ENCODE data around the gene TEKT1.
"Not testable (repeated sequence)": the region's sequence is repeated elsewhere in the genome, so short reads cannot be mapped to it uniquely, and the experiment has no call there.

TEKT1 gene

DNA sequence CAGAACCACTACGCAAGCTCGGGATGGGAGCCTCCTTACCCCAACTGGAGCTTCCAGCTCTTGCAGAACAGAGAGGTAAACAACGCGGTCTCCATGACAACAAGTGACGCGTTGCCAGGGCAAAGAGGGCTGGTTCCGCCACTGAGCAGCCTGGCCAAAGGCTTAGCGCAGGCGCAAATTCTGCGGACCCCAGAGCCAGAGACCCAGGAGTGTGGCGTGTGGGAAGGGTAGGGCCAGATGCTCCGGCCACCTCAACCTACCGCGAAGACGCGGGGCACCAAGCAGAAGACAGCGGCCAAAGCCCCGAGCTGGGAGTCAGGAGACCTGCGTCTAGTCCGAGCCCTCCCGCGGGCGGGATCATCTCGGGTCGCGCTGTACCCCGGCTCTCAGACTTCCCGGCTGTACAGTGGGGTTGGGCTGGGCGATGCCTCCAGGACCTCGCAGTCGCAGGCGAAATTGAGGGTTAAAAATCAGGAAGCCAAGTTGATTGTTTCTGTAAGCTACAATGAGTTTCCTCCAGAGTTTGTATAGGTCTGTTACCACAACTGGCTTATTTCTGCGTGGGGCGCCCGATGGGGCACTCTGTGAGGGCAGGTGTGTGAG lies at the start of gene TEKT1:
TSS of gene TEKT1 (minus strand) at position 69 of the 603 bp plus-strand sequence. CDS start 1,353 bp downstream, outside the sequence.
- DNase-seq (ENCODE audit: low spot score), result peak; percentile 54

GRCh38 chr17:6879221-6879975 lies 47.9 kb upstream of the TEKT1 start:
- not testable (repeated sequence) for DNase-seq (ENCODE audit: low spot score)

GRCh38 chr17:6875276-6875675 lies 43.7 kb upstream of the TEKT1 start:
- DNase-seq (ENCODE audit: low spot score), result not testable (repeated sequence)

- no peak for DNase-seq (ENCODE audit: low spot score)
Measured at GRCh38 chr17:6872936-6873335, 41.4 kb upstream of the TEKT1 start.

DNA sequence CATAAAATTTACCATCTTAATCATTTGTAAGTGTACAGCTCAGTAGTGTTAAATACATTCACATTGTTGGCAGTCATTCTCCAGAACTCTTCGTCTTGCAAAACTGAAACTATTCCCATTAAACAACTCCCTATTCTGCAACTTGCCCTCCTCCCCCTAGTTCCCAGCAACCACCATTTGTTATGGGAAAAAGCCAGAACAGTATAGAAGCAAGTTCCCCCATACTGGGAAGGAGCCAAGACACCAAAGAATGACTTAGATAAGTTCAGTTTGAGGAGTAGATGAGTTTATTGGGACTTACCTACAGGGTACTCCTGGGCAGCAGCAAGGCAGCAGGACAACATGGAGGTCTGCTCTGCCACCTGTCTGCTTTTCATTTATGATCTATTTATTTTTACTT lies 39.3 kb upstream of the TEKT1 start:
- no peak for DNase-seq (ENCODE audit: low spot score)

DNA sequence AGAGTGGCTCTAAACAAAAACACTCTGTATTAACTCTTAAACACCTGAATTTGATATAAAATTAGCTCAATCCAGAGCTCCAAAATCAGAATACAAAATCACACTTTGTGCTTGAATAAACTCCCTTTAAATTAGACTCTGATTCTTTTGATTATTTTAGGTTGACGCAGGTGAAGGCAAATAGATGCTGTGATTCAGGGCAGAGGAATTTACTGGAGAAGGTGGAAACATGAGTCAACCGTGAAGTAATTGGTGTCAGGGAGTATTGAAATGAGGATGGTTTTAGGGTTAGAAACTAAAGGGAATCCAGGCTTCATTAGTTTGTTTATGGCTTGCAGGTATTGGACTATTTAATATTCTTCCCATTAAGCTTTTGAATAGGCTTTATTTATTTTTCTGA lies 37.1 kb upstream of the TEKT1 start:
- DNase-seq (ENCODE audit: low spot score), result no peak

DNA sequence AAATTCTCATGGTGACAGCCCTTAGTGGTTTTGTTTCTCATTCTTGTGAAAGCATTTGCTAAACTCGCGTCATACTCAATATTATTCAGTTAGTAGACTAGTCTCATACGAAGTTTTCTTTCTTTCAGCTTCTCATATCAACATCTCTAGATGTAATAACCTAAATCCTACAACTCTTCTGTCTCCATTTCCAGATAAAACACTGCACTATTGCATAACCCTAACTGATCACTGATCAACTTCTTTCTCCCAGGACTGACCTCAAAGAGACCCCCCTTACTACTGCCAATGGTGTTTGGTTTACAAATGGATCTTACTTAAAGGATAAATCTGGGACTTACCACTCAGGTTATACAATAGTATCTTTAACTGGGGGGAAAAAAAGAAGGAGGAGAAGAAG lies 36.3 kb upstream of the TEKT1 start:
- DNase-seq (ENCODE audit: low spot score), result no peak

GRCh38 chr17:6862825-6863224 lies 31.3 kb upstream of the TEKT1 start:
- DNase-seq (ENCODE audit: low spot score), result peak; percentile 15

- DNase-seq (ENCODE audit: low spot score), result no peak
Measured at GRCh38 chr17:6862122-6862521, 30.6 kb upstream of the TEKT1 start.

DNA sequence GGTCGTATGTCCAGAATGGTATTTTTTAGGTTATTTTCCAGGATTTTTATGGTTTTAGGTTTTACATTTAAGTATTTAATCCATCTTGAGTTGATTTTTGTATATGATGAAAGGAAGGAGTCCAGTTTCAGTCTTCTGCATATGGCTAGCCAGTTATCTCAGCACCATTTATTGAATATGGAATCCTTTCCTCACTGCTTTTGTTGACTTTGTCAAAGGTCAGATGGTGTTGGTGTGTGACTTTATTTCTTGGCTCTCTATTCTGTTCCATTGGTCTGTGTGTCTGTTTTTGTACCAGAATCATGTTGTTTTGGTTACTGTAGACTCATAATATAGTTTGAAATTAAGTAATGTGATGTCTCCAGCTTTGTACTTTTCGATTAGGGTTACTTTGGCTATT lies 26.4 kb upstream of the TEKT1 start:
- DNase-seq (ENCODE audit: low spot score), result no peak

DNA sequence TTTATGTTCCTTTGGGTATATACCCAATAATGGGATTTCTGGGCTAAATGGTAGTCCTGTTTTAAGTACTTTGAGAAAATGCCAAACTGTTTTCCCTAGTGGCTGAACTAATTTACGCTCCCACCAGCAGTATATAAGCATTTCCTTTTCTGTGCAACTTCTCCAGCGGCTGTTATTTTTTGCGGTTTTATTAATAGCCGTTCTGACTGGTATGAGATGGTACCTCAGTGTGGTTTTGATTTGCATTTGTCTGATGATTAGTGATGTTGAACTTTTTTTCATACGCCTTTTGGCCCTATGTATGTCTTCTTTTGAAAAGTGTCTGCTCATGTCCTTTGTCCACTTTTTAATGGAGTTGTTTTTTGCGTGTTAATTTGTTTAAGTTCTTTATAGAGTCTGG lies 25.8 kb upstream of the TEKT1 start:
- DNase-seq (ENCODE audit: low spot score), result no peak

- no peak for DNase-seq (ENCODE audit: low spot score)
Measured at GRCh38 chr17:6856051-6856450, 24.5 kb upstream of the TEKT1 start.

- peak; percentile 25 for DNase-seq (ENCODE audit: low spot score)
Measured at GRCh38 chr17:6853764-6854442, 22.4 kb upstream of the TEKT1 start.

DNA sequence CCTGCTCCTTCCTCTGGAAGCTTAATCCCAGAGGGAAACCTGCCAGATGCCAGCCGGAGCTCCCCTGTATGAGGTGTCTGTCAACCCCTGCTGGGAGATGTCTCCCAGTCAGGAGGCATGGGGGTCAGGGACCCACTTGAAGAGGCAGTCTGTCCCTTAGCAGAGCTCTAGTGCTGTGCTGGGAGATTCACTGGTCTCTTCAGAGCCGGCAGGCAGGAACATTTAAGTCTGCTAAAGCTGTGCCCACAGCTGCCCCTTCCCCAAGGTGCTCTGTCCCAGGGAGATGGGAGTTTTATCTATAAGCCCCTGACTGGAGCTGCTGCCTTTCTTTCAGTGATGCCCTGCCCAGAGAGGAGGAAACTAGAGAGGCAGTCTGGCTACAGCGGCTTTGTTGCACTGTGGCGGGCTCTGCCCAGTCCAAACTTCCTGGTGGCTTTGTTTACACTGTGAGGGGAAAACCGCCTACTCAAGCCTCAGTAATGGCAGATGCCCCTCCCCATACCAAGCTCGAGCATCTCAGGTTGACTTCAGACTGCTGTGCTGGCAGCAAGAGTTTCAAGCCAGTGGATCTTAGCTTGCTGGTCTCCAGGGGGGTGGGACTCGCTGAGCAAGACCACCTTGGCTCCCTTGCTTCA lies 17.1 kb upstream of the TEKT1 start:
- DNase-seq (ENCODE audit: low spot score), result not testable (repeated sequence)

DNA sequence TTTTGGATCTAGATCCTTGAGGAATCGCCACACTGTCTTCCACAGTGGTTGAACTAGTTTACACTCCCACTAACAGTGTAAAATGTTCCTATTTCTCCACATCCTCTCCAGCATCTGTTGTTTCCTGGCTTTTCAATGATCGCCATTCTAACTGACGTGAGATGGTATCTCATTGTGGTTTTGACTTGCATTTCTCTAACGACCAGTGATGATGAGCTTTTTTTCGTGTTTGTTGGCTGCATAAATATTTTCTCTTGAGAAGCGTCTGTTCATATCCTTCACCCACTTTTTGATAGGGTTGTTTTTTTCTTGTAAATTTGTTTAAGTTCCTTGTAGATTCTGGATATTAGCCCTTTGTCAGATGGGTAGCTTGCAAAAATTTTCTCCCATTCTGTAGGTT lies 14.6 kb upstream of the TEKT1 start:
- not testable (repeated sequence) for DNase-seq (ENCODE audit: low spot score)

GRCh38 chr17:6844406-6844805 lies 12.9 kb upstream of the TEKT1 start:
- DNase-seq (ENCODE audit: low spot score), result not testable (repeated sequence)

GRCh38 chr17:6843241-6843880 lies 11.8 kb upstream of the TEKT1 start:
- peak; percentile 9 for DNase-seq (ENCODE audit: low spot score)

- not testable (repeated sequence) for DNase-seq (ENCODE audit: low spot score)
Measured at GRCh38 chr17:6841769-6842168, 10.2 kb upstream of the TEKT1 start.

DNA sequence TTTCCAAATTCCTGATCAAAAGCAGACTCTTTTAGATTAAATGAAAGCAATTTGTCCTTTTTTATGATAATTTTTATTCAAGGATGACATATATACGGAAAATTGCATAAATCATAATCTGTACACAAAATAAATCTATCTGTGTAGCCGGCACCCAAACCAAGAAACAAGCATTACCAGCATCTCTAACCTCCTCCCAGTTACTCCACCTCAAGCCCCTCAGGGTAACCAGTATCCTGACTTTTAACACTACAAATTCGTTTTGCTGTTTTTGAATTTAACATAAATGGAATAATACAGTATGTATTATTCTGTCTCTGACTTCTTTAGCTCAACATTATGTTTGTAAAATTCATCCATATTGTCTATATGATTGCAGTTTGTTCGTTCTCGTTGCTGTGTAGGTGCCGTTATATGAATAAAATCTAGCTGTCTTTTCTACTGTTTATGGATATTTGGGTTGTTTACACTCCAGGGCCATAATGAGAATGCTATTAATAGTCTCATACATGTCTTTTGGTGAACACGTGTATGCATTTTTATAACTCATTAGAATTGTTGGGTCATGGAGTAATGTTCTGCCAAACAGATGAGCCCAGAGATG lies 1.0 kb downstream of the TEKT1 start:
- no peak for DNase-seq (ENCODE audit: low spot score)

DNA sequence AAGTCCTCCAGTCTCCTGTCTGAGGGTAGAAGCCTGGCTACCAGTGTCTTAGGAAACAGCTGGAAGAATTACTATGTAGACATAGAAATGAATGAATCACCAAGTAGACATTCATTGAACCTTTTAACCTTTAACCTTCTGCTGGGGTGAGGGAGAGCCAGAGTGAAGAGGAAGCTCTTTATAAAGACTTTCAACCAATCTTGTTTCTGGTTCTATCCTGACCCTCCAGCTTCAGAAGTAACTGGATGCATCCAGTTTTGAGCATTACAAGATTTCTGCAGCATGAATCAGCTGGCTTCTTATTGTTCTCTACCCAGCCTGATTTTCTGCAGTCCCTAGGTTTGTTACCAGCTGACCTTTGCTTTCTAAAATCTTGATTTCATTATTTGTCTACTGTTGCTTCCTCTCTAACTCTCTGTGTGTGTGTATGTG lies 8.5 kb downstream of the TEKT1 start:
- DNase-seq (ENCODE audit: low spot score), result no peak

DNA sequence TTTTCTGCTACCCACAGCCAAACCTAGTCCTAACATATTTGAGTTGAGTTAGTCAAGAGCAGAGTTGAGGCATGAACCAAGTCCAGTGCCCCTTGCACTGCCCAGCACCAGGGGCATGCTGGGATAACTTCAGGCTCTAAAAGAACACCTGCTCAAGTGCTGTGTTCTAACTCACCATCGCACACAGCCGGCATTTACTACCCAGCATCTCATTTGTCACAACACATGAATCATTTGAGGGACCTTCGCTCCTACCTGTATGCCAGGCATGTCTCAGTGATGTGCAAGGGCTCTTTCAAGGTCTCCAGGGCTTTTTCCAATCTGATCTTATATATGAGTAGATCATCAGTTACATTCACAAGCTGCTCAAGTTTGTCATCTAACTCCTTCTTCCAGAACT lies 12.6 kb downstream of the TEKT1 start:
- no peak for DNase-seq (ENCODE audit: low spot score)

GRCh38 chr17:6816368-6816767 lies 15.2 kb downstream of the TEKT1 start:
- not testable (repeated sequence) for DNase-seq (ENCODE audit: low spot score)

Measured in HuH-7 (cell line).